GM19372 (cell line): ENCODE results near the gene ASXL1.

Experiments used
- ATAC-seq: cut with Tn5 transposase; IDR thresholded peaks from one replicate; pipeline ENCODE4 v1.9.1; 2021; ENCODE audit warnings: mild to moderate bottlenecking, low read depth, moderate library complexity; ENCODE audit not compliant: unreplicated experiment

The ASXL1 gene

GRCh38 chr20:32488066-32488838, 130.1 kb downstream of the ASXL1 start:
- no peak for ATAC-seq
